Measurements from ENCODE around the gene TCF7.

Gene TCF7

GRCh38 chr5:134092875-134093274, 21.6 kb upstream of the TCF7 start:
- Histone ChIP-seq H3K9ac (ENCODE audit: low read length) (no peak overlapping the region), H3K36me3 (ENCODE audit: control insufficient read depth in 1 of 2, insufficient read depth in 2 of 2, low read length in 2 of 2) (no peaks in the 10 kb centered on the region), H3K18ac (ENCODE audit: low read length) (no peak overlapping the region), H3K4ac (ENCODE audit: low read depth, low read length) (no peak overlapping the region), H2AK5ac (ENCODE audit: low read length) (no peak overlapping the region), H3K4me2 (ENCODE audit: low read length) (no peak overlapping the region), H3K79me1 (ENCODE audit: low read length) (no peaks in the 10 kb centered on the region), H3K14ac (ENCODE audit: low read length) (no peak overlapping the region), H3K4me1 (ENCODE audit: control insufficient read depth in 1 of 2, insufficient read depth in 2 of 2, low read length in 2 of 2) (no peaks in the 10 kb centered on the region), H3K79me2 (ENCODE audit: control insufficient read depth, insufficient read depth, low read length, poor library complexity) (no peaks in the 10 kb centered on the region), H3K27ac (ENCODE audit: low read depth, low read length) (no peak overlapping the region), H3K27me3 (ENCODE audit: insufficient read depth, low read length) (no peaks in the 10 kb centered on the region), H3K23ac (ENCODE audit: low read length) (no peak overlapping the region), H2BK120ac (ENCODE audit: insufficient read depth, low read length, poor library complexity) (no peak overlapping the region), H4K91ac (ENCODE audit: low read depth, low read length) (no peak overlapping the region), H3K9me3 (ENCODE audit: insufficient read depth, low read depth, low read length) (peaks cover 1% of the 10 kb centered on the region), H2BK12ac (ENCODE audit: low read length) (no peak overlapping the region), H2BK5ac (ENCODE audit: low read depth, low read length, poor library complexity) (no peak overlapping the region), H4K12ac (ENCODE audit: low read depth, low read length) (no peak overlapping the region), H2AFZ (ENCODE audit: insufficient read depth, low read length, poor library complexity) (no peak overlapping the region), H3K4me3 (ENCODE audit: low read depth, low read length) (no peak overlapping the region), H4K8ac (ENCODE audit: low read depth, low read length) (no peak overlapping the region)
- no CpG with 5 or more reads among the region's 1 CpG for WGBS (ENCODE audit: extremely low coverage, insufficient coverage, insufficient read length)
- no peak for DNase-seq

DNA sequence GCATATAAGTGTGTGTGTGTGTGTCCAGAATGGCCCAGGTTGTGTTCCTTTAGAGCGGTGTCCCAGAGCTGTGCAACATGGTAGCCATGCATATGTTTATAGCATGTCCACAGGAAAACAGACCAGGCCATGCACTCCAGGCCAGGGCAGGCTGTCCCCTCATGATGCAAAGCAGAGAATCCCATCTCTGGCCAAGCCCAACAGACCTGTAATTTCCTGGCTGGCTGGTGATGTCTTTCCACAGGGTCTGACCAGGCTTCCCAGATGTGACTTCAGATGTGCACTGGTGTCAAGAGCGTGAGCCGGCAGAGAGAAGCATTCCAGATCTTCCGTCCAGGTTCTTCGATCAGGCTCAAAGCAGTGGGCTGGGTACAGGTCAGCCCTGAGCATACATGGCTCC, 21.1 kb upstream of the TCF7 start:
- H3K18ac ChIP-seq (ENCODE audit: low read length), result no peak overlapping the region
- no peak overlapping the region for H4K8ac ChIP-seq (ENCODE audit: low read depth, low read length)
- H3K14ac ChIP-seq (ENCODE audit: low read length), result no peak overlapping the region
- H3K36me3 ChIP-seq (ENCODE audit: control insufficient read depth in 1 of 2, insufficient read depth in 2 of 2, low read length in 2 of 2), result no peaks in the 10 kb centered on the region
- H2BK120ac ChIP-seq (ENCODE audit: insufficient read depth, low read length, poor library complexity), result no peak overlapping the region
- DNase-seq, result no peak
- no peaks in the 10 kb centered on the region for H3K79me2 ChIP-seq (ENCODE audit: control insufficient read depth, insufficient read depth, low read length, poor library complexity)
- no peak overlapping the region for H2BK12ac ChIP-seq (ENCODE audit: low read length)
- no peak overlapping the region for H3K4ac ChIP-seq (ENCODE audit: low read depth, low read length)
- no peak overlapping the region for H3K23ac ChIP-seq (ENCODE audit: low read length)
- no peaks in the 10 kb centered on the region for H3K4me1 ChIP-seq (ENCODE audit: control insufficient read depth in 1 of 2, insufficient read depth in 2 of 2, low read length in 2 of 2)
- H3K9me3 ChIP-seq (ENCODE audit: insufficient read depth, low read depth, low read length), result peaks cover 1% of the 10 kb centered on the region
- H3K27me3 ChIP-seq (ENCODE audit: insufficient read depth, low read length), result no peaks in the 10 kb centered on the region
- H3K4me2 ChIP-seq (ENCODE audit: low read length), result no peak overlapping the region
- no peaks in the 10 kb centered on the region for H3K79me1 ChIP-seq (ENCODE audit: low read length)
- H3K27ac ChIP-seq (ENCODE audit: low read depth, low read length), result no peak overlapping the region
- no peak overlapping the region for H4K91ac ChIP-seq (ENCODE audit: low read depth, low read length)
- H4K12ac ChIP-seq (ENCODE audit: low read depth, low read length), result no peak overlapping the region
- no peak overlapping the region for H2AK5ac ChIP-seq (ENCODE audit: low read length)
- H2BK5ac ChIP-seq (ENCODE audit: low read depth, low read length, poor library complexity), result no peak overlapping the region
- H2AFZ ChIP-seq (ENCODE audit: insufficient read depth, low read length, poor library complexity), result no peak overlapping the region
- no peak overlapping the region for H3K9ac ChIP-seq (ENCODE audit: low read length)
- WGBS (ENCODE audit: extremely low coverage, insufficient coverage, insufficient read length), result no CpG with 5 or more reads among the region's 5 CpGs
- H3K4me3 ChIP-seq (ENCODE audit: low read depth, low read length), result no peak overlapping the region

DNA sequence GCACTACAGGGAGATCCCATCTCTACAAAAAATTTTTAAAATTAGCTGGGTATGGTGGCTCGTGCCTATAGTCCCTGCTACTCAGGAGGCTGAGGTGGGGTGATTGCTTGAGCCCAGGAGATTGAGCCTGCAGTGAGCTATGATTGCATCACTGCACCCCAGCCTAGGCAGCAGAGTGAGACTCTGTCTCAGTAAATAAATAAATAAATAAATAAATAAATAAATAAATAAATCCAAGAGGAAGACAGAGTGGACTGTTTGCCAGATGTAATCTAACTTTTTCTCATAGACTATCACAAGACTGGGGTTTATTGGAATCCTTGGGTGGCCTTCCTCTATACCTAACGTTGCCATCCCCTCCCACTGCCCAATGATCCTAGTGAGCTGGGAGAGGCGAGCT, 19.2 kb upstream of the TCF7 start:
- no peak overlapping the region for H3K27ac ChIP-seq (ENCODE audit: low read depth, low read length)
- no peaks in the 10 kb centered on the region for H3K9me3 ChIP-seq (ENCODE audit: insufficient read depth, low read depth, low read length)
- H2AFZ ChIP-seq (ENCODE audit: insufficient read depth, low read length, poor library complexity), result no peak overlapping the region
- H3K4me1 ChIP-seq (ENCODE audit: control insufficient read depth in 1 of 2, insufficient read depth in 2 of 2, low read length in 2 of 2), result peaks cover 0 to 1% of the 10 kb centered on the region in 2 experiments
- no peak overlapping the region for H4K91ac ChIP-seq (ENCODE audit: low read depth, low read length)
- no peak overlapping the region for H3K4me2 ChIP-seq (ENCODE audit: low read length)
- no peaks in the 10 kb centered on the region for H3K36me3 ChIP-seq (ENCODE audit: control insufficient read depth in 1 of 2, insufficient read depth in 2 of 2, low read length in 2 of 2)
- H4K8ac ChIP-seq (ENCODE audit: low read depth, low read length), result no peak overlapping the region
- no peak overlapping the region for H2BK12ac ChIP-seq (ENCODE audit: low read length)
- H2BK5ac ChIP-seq (ENCODE audit: low read depth, low read length, poor library complexity), result no peak overlapping the region
- H3K18ac ChIP-seq (ENCODE audit: low read length), result no peak overlapping the region
- no peaks in the 10 kb centered on the region for H3K27me3 ChIP-seq (ENCODE audit: insufficient read depth, low read length)
- WGBS (ENCODE audit: extremely low coverage, insufficient coverage, insufficient read length), result no CpG with 5 or more reads among the region's 3 CpGs
- H3K79me1 ChIP-seq (ENCODE audit: low read length), result no peaks in the 10 kb centered on the region
- no peak overlapping the region for H3K4me3 ChIP-seq (ENCODE audit: low read depth, low read length)
- H3K23ac ChIP-seq (ENCODE audit: low read length), result no peak overlapping the region
- no peak overlapping the region for H3K9ac ChIP-seq (ENCODE audit: low read length)
- no peak overlapping the region for H4K12ac ChIP-seq (ENCODE audit: low read depth, low read length)
- H3K14ac ChIP-seq (ENCODE audit: low read length), result no peak overlapping the region
- DNase-seq, result no peak
- no peak overlapping the region for H2BK120ac ChIP-seq (ENCODE audit: insufficient read depth, low read length, poor library complexity)
- H3K4ac ChIP-seq (ENCODE audit: low read depth, low read length), result no peak overlapping the region
- H2AK5ac ChIP-seq (ENCODE audit: low read length), result no peak overlapping the region
- no peaks in the 10 kb centered on the region for H3K79me2 ChIP-seq (ENCODE audit: control insufficient read depth, insufficient read depth, low read length, poor library complexity)

- DNase-seq, result no peak
- H3K4me3 ChIP-seq (ENCODE audit: low read depth, low read length), result no peak overlapping the region
- H4K8ac ChIP-seq (ENCODE audit: low read depth, low read length), result no peak overlapping the region
- no peak overlapping the region for H2BK5ac ChIP-seq (ENCODE audit: low read depth, low read length, poor library complexity)
- peaks cover 5 to 7% of the 10 kb centered on the region in 2 experiments for H3K4me1 ChIP-seq (ENCODE audit: control insufficient read depth in 1 of 2, insufficient read depth in 2 of 2, low read length in 2 of 2)
- H3K14ac ChIP-seq (ENCODE audit: low read length), result no peak overlapping the region
- no peak overlapping the region for H4K12ac ChIP-seq (ENCODE audit: low read depth, low read length)
- H3K18ac ChIP-seq (ENCODE audit: low read length), result no peak overlapping the region
- no peak overlapping the region for H4K91ac ChIP-seq (ENCODE audit: low read depth, low read length)
- H3K4me2 ChIP-seq (ENCODE audit: low read length), result no peak overlapping the region
- no peaks in the 10 kb centered on the region for H3K36me3 ChIP-seq (ENCODE audit: control insufficient read depth in 1 of 2, insufficient read depth in 2 of 2, low read length in 2 of 2)
- no CpG with 5 or more reads among the region's 15 CpGs for WGBS (ENCODE audit: extremely low coverage, insufficient coverage, insufficient read length)
- no peak overlapping the region for H2BK12ac ChIP-seq (ENCODE audit: low read length)
- H3K23ac ChIP-seq (ENCODE audit: low read length), result no peak overlapping the region
- no peak overlapping the region for H2AK5ac ChIP-seq (ENCODE audit: low read length)
- no peak overlapping the region for H3K27ac ChIP-seq (ENCODE audit: low read depth, low read length)
- H3K27me3 ChIP-seq (ENCODE audit: insufficient read depth, low read length), result no peaks in the 10 kb centered on the region
- H3K79me2 ChIP-seq (ENCODE audit: control insufficient read depth, insufficient read depth, low read length, poor library complexity), result no peaks in the 10 kb centered on the region
- no peak overlapping the region for H2AFZ ChIP-seq (ENCODE audit: insufficient read depth, low read length, poor library complexity)
- no peak overlapping the region for H2BK120ac ChIP-seq (ENCODE audit: insufficient read depth, low read length, poor library complexity)
- H3K4ac ChIP-seq (ENCODE audit: low read depth, low read length), result no peak overlapping the region
- H3K9me3 ChIP-seq (ENCODE audit: insufficient read depth, low read depth, low read length), result no peaks in the 10 kb centered on the region
- H3K9ac ChIP-seq (ENCODE audit: low read length), result no peak overlapping the region
- no peaks in the 10 kb centered on the region for H3K79me1 ChIP-seq (ENCODE audit: low read length)
These were observed 18.4 kb upstream of the TCF7 start for GRCh38 chr5:134095887-134096589.

Data from trophoblast cell (in vitro differentiated cells and primary cell).